ENCODE data around the gene PPP2R2B. TPM values are rescaled to one million over a fixed set of nuclear protein-coding genes. Genes with fewer than 3 reads are reported as not detected.
A peak's percentile ranks its signal among the peaks of the same experiment; 100 is the strongest.

Gene PPP2R2B
- total RNA-seq, 1 donor from 2014 or later = 0.35 TPM

DNA sequence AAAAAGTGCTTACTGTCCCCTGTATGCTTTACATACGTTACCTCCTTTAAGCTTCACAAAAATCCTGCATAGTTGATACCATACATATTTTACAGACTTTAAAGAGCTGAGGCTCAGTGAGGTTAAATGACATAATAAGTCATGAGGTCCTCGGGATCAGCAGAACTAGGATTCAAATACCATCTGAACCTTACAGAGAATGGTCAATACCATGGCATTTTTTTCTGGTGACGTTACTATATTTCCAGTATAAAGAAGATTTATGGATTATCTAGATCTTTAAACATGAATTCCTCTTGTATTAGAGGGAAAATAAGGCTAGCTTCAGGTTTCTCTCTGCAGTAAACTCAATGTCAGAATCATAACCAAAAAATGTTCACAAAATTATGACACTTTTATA is 208.9 kb downstream of the PPP2R2B start:
- H3K27me3 Mint-ChIP-seq (ENCODE audit: low read depth) = peaks cover 9% of the 10 kb centered on the region
- H3K36me3 Mint-ChIP-seq (ENCODE audit: low read depth) = no peaks in the 10 kb centered on the region
- TF ChIP-seq, protein P1, sequence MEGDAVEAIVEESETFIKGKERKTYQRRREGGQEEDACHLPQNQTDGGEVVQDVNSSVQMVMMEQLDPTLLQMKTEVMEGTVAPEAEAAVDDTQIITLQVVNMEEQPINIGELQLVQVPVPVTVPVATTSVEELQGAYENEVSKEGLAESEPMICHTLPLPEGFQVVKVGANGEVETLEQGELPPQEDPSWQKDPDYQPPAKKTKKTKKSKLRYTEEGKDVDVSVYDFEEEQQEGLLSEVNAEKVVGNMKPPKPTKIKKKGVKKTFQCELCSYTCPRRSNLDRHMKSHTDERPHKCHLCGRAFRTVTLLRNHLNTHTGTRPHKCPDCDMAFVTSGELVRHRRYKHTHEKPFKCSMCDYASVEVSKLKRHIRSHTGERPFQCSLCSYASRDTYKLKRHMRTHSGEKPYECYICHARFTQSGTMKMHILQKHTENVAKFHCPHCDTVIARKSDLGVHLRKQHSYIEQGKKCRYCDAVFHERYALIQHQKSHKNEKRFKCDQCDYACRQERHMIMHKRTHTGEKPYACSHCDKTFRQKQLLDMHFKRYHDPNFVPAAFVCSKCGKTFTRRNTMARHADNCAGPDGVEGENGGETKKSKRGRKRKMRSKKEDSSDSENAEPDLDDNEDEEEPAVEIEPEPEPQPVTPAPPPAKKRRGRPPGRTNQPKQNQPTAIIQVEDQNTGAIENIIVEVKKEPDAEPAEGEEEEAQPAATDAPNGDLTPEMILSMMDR (IDR thresholded peaks at IDR 0.05) = no peak
- DNase-seq (ENCODE audit: low spot score) = no peak
- H3K4me1 Mint-ChIP-seq (ENCODE audit: low read depth) = no peaks in the 10 kb centered on the region
- no peak overlapping the region for H3K4me3 Mint-ChIP-seq (ENCODE audit: unreplicated experiment)
- no peak overlapping the region for H3K27ac Mint-ChIP-seq (ENCODE audit: unreplicated experiment)
- H3K9me3 Mint-ChIP-seq (ENCODE audit: low read depth) = peaks cover 2% of the 10 kb centered on the region

DNA sequence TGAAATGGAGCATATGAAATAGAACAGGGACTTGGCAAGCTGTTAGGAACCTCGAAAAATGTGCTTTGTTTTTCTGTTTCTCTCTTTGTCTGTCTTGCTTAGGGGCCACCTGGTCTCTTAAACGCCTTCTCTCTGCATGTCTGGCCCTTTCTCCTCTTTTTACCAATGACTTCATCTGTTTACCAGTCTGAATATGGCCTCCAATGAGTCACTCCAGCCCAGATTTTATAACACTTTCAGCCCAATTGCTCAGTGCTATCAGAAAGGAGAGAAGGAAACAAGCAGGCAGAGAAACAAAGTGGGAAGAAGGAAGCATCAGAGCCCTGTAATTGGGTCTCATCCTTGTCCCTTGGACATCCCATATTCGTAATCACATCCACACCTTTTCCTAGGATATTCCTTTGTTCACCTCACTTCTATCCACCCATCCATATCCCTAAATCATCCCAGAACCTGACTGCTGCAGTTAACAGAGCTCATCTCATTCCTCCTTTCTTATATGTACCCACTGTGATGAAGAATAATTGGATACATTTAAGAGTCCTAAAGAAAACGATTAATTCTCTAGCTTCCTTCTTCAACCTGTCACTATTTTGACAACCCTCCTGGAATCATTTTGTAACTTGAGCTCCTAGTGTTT is 210.8 kb downstream of the PPP2R2B start:
- TF ChIP-seq, protein P1 (IDR thresholded peaks at IDR 0.05) = no peak
- no peak for DNase-seq (ENCODE audit: low spot score)
- no peaks in the 10 kb centered on the region for H3K36me3 Mint-ChIP-seq (ENCODE audit: low read depth)
- no peak overlapping the region for H3K4me3 Mint-ChIP-seq (ENCODE audit: unreplicated experiment)
- peaks cover 8% of the 10 kb centered on the region for H3K9me3 Mint-ChIP-seq (ENCODE audit: low read depth)
- peaks cover 12% of the 10 kb centered on the region for H3K27me3 Mint-ChIP-seq (ENCODE audit: low read depth)
- no peaks in the 10 kb centered on the region for H3K4me1 Mint-ChIP-seq (ENCODE audit: low read depth)
- no peak overlapping the region for H3K27ac Mint-ChIP-seq (ENCODE audit: unreplicated experiment)

DNA sequence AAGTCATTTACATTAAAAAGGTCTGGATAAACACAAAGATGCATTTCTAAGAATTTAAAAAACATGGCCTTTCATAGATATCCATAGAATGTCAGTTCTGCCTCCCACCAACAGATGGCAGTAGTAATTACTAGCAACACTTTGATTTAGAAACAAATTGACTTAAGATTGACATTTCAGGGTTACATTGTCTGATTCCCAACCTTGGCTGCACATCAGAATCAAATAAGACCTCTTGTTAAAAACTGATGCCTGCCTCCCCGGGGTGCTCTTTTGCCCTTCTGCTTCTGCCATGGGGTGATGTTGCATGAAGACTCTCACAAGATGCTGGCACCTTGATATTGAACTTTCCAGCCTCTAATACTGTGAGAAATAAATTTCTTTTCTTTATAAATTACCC is 216.3 kb downstream of the PPP2R2B start:
- Mint-ChIP-seq H3K27me3 (ENCODE audit: low read depth) (peaks cover 12% of the 10 kb centered on the region), H3K27ac (ENCODE audit: unreplicated experiment) (no peak overlapping the region), H3K36me3 (ENCODE audit: low read depth) (no peaks in the 10 kb centered on the region), H3K4me3 (ENCODE audit: unreplicated experiment) (no peak overlapping the region), H3K4me1 (ENCODE audit: low read depth) (no peaks in the 10 kb centered on the region), H3K9me3 (ENCODE audit: low read depth) (peaks cover 8% of the 10 kb centered on the region)
- TF ChIP-seq, protein P1 (IDR thresholded peaks at IDR 0.05) = peak; percentile 75
- no peak for DNase-seq (ENCODE audit: low spot score)

DNA sequence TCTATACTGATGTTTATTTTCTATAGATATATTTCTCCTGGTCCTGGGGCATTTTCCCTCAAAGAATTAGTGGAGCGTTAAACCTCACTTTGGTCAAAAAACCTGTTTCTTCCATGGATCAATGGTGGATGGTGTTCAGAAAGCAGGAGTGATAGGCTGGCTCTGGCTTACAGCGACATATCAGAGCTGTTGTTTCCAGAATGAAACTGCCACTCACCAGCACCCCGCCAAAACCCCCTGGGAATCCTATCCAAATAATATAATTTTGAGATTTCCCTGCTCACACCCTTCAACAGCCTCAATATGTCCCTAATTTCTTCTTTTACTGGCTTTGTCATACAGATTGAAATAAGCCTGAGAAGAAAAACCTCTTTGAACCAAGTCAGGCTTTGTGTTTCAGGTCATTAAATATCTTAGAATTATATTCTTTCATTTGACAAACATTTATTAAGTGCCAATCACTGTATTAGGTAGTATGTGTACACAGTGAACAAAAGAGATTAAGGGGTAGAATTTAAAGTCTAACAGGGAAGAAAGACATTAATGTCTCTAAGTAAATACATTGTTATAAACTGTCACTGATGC is 218.1 kb downstream of the PPP2R2B start:
- Mint-ChIP-seq H3K4me1 (ENCODE audit: low read depth) (no peaks in the 10 kb centered on the region), H3K36me3 (ENCODE audit: low read depth) (no peaks in the 10 kb centered on the region), H3K27ac (ENCODE audit: unreplicated experiment) (no peak overlapping the region), H3K27me3 (ENCODE audit: low read depth) (peaks cover 12% of the 10 kb centered on the region), H3K9me3 (ENCODE audit: low read depth) (peaks cover 8% of the 10 kb centered on the region), H3K4me3 (ENCODE audit: unreplicated experiment) (no peak overlapping the region)
- TF ChIP-seq, protein P1 (IDR thresholded peaks at IDR 0.05) = no peak
- DNase-seq (ENCODE audit: low spot score) = no peak

DNA sequence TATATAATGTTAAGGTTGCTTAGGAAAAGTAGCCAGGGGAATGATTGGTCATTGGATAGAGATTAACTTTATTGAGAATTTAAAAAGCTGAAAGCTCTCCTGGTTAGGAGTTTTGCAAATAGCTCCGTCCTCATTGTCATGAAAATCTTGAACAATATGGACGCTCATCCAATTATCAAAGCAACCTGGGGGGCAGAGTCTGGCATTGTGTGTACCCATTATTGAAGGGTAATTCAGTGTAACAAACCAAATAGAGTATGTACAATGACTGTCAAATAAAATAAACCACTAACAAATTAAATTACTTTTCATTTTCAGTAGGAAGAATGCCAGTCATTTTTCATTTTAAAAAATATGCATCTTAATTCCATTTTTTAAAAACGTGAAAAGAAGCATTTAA is 218.6 kb downstream of the PPP2R2B start:
- no peak for DNase-seq (ENCODE audit: low spot score)
- H3K36me3 Mint-ChIP-seq (ENCODE audit: low read depth) = no peaks in the 10 kb centered on the region
- TF ChIP-seq, protein P1 (IDR thresholded peaks at IDR 0.05) = no peak
- peaks cover 12% of the 10 kb centered on the region for H3K27me3 Mint-ChIP-seq (ENCODE audit: low read depth)
- H3K4me3 Mint-ChIP-seq (ENCODE audit: unreplicated experiment) = no peak overlapping the region
- H3K27ac Mint-ChIP-seq (ENCODE audit: unreplicated experiment) = no peak overlapping the region
- peaks cover 8% of the 10 kb centered on the region for H3K9me3 Mint-ChIP-seq (ENCODE audit: low read depth)
- no peaks in the 10 kb centered on the region for H3K4me1 Mint-ChIP-seq (ENCODE audit: low read depth)
